Airway epithelial cell (primary cell): ENCODE measurements around the gene CDNF. TPM values are rescaled to one million over a fixed set of nuclear protein-coding genes. Genes with fewer than 3 reads are reported as not detected.

Experiments used
- total RNA-seq: library from RNA; depleted of rRNA; stranded (reverse); fragments of >200 nt; gene quantifications from 2 replicates; pipeline ENCODE4 v1.2.3, GENCODE V29; 2015

Gene CDNF
- 0.21 TPM in 1 of 2 replicates, not detected in the other for total RNA-seq

GRCh38 chr10:14837757-14838581 lies at the start of gene CDNF, which contains the start of the genes HSPA14 and MSANTD7:
TSS of gene CDNF (minus strand) at chr10:14838037. CDS start at chr10:14837946, 91 bp downstream.
TSS of gene HSPA14 (plus strand) at chr10:14838306. CDS start at chr10:14838403, 97 bp downstream.
TSS of gene MSANTD7 (plus strand) at chr10:14838306. CDS start at chr10:14842285, 3,979 bp downstream.

DNA sequence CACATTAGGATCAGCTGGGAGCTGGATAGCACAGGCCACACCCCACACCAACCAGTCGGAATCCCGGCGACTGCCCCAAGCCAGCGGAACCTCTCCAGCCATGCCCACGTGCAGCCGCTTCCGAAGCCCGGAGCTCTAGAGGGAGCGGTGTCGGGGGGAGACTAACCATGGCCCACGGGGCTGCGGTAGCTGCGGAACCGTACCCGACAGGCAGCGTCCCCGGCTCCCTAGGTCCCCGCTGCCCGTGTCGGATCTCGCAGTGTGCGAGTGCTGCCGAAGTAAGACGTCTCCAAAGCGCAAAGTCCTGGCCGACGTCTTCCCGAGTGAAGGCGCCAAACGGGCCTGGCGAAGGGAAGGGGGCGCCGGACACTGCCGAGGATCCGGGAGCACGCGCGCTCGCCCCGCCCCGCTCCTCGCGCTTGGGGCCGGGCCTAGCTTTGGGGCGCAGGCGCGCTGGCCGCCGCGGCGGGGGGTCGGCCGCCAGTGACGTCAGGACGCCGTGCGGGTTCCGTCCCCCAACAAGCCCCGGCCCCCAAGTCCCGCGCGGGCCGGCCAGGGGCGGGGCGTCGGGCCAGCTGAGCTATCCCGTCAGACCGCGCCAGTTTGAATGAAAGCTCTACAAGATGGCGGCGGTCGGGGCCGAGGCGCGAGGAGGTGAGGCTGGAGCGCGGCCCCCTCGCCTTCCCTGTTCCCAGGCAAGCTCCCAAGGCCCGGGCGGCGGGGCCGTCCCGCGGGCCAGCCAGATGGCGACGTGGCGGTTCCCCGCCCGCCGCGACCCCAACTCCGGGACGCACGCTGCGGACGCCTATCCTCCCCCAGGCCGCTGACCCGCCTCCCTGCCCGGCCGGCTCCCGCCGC lies 40.7 kb upstream of the CDNF start, which contains the start of gene SUV39H2:
Gene SUV39H2 (plus strand): TSS at position 601 of the 858 bp plus-strand sequence. CDS start 23 bp downstream, at position 624.

GRCh38 chr10:14774797-14775196 lies 63.0 kb downstream of the CDNF start, which contains the start of gene FAM107B:
TSS of gene FAM107B (minus strand) at chr10:14774897. CDS start at chr10:14774663, 234 bp downstream.

Other genes with a start within 250 kb of the CDNF start
- 7.1 and 8.5 TPM in 2 replicates for gene FAM107B, start 63.1 kb downstream of the CDNF start, total RNA-seq
- gene HSPA14, start 269 bp upstream of the CDNF start, total RNA-seq, result 14.2 and 20.8 TPM in 2 replicates
- gene MSANTD7, start 269 bp upstream of the CDNF start, total RNA-seq, result 7.0 and 12.6 TPM in 2 replicates
- gene SUV39H2, start 40.8 kb upstream of the CDNF start, total RNA-seq, result 13.5 and 16.1 TPM in 2 replicates
- gene DCLRE1C, start 116.1 kb upstream of the CDNF start, total RNA-seq, result 7.4 and 7.6 TPM in 2 replicates
- gene MEIG1, start 121.4 kb upstream of the CDNF start, total RNA-seq, result not detected in 2 replicates
- 0.09 TPM in 1 of 2 replicates, not detected in the other for gene OLAH, start 205.9 kb upstream of the CDNF start, total RNA-seq